Mucosa of stomach (tissue), 1 donor: ENCODE data around the gene SRRT.

ENCODE experiments used
- H3K27me3 ChIP-seq: one replicate; pipeline ENCODE4 v1.7.0; 2013; ENCODE audit warnings: mild to moderate bottlenecking, low read length; ENCODE audit not compliant: control insufficient read depth, insufficient read depth
- H3K36me3 ChIP-seq: one replicate; pipeline ENCODE4 v1.7.0; 2013; ENCODE audit warnings: low read length; ENCODE audit not compliant: control insufficient read depth, insufficient read depth
- H3K4me1 ChIP-seq: one replicate; pipeline ENCODE4 v1.7.0; 2013; ENCODE audit warnings: mild to moderate bottlenecking, low read length; ENCODE audit not compliant: control insufficient read depth, insufficient read depth
- H3K4me3 ChIP-seq: one replicate; pipeline ENCODE4 v1.7.0; 2013; ENCODE audit warnings: low read length
- H3K9ac ChIP-seq: one replicate; pipeline ENCODE4 v1.7.0; 2013; ENCODE audit warnings: mild to moderate bottlenecking, low read length, moderate library complexity
- H3K9me3 ChIP-seq: one replicate; pipeline ENCODE4 v1.7.0; 2013; ENCODE audit warnings: mild to moderate bottlenecking, low read length, moderate library complexity; ENCODE audit not compliant: control insufficient read depth
- donor health status: Pancreatic carcinoma.

The SRRT gene

GRCh38 chr7:100893910-100894721 is 19.2 kb downstream of the SRRT start:
- Histone ChIP-seq H3K27me3 (peaks cover 26% of the 10 kb centered on the region), H3K9ac (no peak overlapping the region), H3K4me1 (peaks cover 38% of the 10 kb centered on the region)

DNA sequence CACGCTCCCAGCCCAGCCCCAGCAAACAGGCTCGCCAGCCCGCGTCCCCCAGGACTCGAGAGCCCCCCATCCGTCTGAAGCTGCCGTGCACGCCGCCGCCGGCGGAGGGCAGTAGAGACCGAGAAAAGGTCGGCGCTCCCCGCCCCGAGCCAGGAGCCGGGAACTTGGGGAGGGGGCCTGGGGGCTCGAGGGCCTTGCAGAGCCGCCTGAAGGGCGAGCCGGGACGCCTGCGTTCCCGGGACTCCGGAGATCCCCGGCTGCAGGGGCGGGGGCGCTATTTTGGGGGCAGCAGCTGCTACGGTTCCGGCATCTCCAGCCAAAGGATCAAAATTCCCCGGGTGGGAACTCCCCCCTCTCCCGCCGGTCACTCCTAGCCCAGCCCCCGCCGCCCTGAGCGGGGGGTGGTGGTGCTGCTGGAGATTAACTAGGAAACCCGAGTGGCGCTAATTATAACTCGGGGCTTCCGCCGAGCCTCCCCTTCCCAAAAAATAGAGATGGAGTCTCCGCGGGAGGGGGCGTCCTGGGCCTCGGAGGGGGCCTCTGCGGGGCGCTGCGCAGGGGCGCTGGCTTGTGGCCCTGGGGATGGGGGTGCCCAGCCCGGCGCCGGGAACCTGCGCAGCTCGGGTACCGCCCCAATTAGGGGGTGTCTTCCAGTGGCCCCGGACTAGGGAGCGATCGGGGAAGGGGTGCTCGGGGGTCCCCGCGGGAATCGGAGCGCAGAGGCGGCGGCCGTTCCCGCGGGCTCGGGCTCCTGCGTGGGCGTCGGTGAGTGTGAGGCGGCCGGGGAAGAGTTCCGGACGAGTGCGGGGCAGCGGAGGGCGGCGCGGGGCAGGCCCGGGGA is 20.2 kb downstream of the SRRT start:
- Histone ChIP-seq H3K4me1 (peaks cover 36% of the 10 kb centered on the region), H3K9ac (peak overlapping the region; percentile 41), H3K27me3 (peaks cover 26% of the 10 kb centered on the region), H3K4me3 (no peak overlapping the region), H3K9me3 (no peaks in the 10 kb centered on the region), H3K36me3 (no peaks in the 10 kb centered on the region)

More at GRCh38 chr7:100893910-100894721, 19.2 kb downstream of the SRRT start:
- Histone ChIP-seq H3K9me3 (no peaks in the 10 kb centered on the region), H3K36me3 (no peaks in the 10 kb centered on the region), H3K4me3 (no peak overlapping the region)

DNA sequence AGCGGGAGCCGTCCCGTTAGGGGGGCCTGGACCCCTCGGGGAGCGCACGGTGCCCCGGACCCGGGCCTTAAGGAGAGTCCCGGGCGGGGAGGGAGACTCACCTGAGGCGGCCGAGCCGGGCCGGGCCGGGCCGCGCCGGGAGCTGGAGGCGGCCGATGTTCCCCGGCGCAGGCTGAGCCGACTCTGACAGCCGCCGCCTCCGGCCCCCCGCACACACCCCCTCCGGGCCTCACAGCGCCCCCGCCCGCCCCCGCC is 20.7 kb downstream of the SRRT start, which contains the start of gene ACHE:
ACHE (minus strand) TSS at position 188 of the 255 bp plus-strand sequence. CDS start 1,656 bp downstream, outside the sequence.
- peak within 1 kb of the TSS; percentile 41 for H3K9ac ChIP-seq

GRCh38 chr7:100895956-100896731 is 21.2 kb downstream of the SRRT start:
- H3K4me1 ChIP-seq: peaks cover 33% of the 10 kb centered on the region
- no peaks in the 10 kb centered on the region for H3K9me3 ChIP-seq
- no peaks in the 10 kb centered on the region for H3K36me3 ChIP-seq
- peak overlapping the region; percentile 15 for H3K4me3 ChIP-seq
- H3K9ac ChIP-seq: peak overlapping the region; percentile 2
- peaks cover 26% of the 10 kb centered on the region for H3K27me3 ChIP-seq

More for the DNA sequence above, 20.7 kb downstream of the SRRT start, which contains the start of gene ACHE:
- Histone ChIP-seq H3K36me3 (no peaks in the 10 kb centered on the region), H3K4me1 (peaks cover 31% of the 10 kb centered on the region), H3K4me3 (peak within 1 kb of the TSS; percentile 15), H3K27me3 (peaks cover 26% of the 10 kb centered on the region), H3K9me3 (no peaks in the 10 kb centered on the region)

DNA sequence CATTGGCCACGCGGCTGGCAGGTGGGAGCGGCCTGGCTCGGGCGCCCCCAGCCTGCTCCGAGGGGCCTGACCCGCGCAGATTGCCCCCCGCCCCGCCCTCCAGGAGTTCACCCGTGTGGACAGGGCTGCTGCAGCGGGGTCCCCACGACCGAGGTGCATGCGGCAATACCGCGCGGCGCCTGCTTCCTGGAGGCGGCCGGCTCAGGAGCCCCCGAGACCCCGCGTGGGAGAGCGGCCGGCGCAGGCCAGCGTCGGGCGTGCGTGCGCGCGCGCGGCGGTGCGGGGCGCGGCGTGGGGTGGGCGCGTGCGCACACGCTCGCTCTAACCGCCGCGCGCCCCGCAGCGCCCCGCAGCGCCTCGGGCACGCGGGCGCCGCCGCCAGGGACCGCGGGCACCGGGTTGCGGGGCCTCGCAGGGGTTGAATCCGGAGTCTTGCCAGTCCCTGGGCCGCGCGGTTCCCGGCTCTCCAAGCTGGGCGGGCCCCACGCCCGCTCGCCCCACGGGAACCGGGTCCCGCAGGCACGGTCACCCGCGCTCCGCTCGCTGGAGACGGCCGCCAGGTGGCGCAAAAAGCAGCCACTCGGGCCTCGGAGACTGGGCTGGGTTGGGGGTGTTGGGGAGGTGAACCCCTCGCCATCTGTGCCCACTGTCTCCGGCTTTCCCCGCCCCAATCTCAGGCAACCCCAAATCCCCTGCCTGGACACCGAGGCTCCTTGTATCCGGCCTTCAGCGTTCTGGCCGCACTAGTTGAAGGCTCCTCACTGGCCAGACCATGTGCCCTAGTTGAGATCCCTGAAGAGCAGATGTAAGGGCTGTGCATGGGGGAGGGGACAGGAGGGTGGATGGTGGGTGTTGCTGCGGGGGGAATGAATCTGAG is 22.1 kb downstream of the SRRT start:
- no peaks in the 10 kb centered on the region for H3K9me3 ChIP-seq
- H3K4me1 ChIP-seq: peaks cover 35% of the 10 kb centered on the region
- H3K27me3 ChIP-seq: peaks cover 26% of the 10 kb centered on the region
- H3K36me3 ChIP-seq: no peaks in the 10 kb centered on the region
- H3K4me3 ChIP-seq: no peak overlapping the region
- H3K9ac ChIP-seq: peak overlapping the region; percentile 2

DNA sequence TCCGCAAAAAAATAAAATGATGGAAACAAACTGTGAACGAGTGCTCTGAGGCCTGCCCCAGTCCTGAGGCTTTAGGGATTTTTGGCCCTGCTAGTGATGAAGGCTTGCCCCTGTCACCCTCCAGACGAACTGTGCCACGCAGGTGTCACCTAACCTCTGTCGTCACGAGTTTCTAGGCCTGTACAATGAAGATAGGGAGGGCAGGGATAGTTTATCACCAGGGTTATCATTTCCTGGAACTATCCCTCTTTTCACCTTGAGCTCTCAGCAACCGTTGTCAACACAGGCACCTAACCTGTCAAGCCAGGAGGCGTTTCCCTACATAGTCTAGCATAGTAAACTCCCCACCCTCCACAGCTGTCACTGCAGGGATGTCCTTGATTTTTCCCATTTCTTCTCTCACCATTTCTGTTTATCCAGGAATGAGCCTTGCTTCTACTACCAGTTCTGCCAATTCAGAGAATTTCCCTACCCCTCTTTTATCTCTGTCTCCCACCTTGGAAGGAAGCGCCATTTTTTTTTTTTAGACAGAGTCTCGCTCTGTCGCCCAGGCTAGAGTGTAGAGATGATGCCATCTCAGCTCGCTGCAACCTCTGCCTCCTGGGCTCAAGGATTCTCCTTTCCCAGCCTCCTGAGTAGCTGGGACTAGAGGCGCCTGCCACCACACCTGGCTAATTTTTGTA is 23.0 kb downstream of the SRRT start:
- Histone ChIP-seq H3K9ac (no peak overlapping the region), H3K9me3 (no peaks in the 10 kb centered on the region), H3K27me3 (peaks cover 24% of the 10 kb centered on the region), H3K4me3 (no peak overlapping the region), H3K36me3 (no peaks in the 10 kb centered on the region), H3K4me1 (peaks cover 45% of the 10 kb centered on the region)

DNA sequence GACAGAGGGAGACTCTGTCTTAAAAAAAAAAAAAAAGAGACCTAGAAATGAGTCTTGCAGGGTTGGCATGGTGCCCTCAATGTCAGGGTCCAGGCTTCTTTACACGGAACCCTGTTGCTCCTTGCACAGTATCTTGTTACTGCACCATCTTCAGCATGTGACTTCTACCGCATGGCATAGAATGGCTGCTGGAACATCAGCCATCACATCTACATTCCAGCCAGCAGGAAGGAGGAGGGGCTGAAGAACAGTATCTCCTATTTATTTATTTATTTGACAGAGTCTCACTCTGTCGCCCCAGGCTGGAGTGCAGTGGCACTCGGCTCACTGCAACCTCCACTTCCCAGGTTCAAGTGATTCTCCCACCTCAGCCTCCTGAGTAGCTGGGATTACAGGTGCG is 24.5 kb downstream of the SRRT start:
- Histone ChIP-seq H3K36me3 (no peaks in the 10 kb centered on the region), H3K4me3 (no peak overlapping the region), H3K27me3 (peaks cover 19% of the 10 kb centered on the region), H3K9me3 (no peaks in the 10 kb centered on the region), H3K4me1 (peaks cover 46% of the 10 kb centered on the region), H3K9ac (no peak overlapping the region)

- H3K36me3 ChIP-seq: no peaks in the 10 kb centered on the region
- H3K4me1 ChIP-seq: peaks cover 35% of the 10 kb centered on the region
- no peak overlapping the region for H3K9ac ChIP-seq
- no peaks in the 10 kb centered on the region for H3K9me3 ChIP-seq
- H3K27me3 ChIP-seq: peaks cover 7% of the 10 kb centered on the region
- no peak overlapping the region for H3K4me3 ChIP-seq
These were observed 26.1 kb downstream of the SRRT start for GRCh38 chr7:100900978-100901377.

DNA sequence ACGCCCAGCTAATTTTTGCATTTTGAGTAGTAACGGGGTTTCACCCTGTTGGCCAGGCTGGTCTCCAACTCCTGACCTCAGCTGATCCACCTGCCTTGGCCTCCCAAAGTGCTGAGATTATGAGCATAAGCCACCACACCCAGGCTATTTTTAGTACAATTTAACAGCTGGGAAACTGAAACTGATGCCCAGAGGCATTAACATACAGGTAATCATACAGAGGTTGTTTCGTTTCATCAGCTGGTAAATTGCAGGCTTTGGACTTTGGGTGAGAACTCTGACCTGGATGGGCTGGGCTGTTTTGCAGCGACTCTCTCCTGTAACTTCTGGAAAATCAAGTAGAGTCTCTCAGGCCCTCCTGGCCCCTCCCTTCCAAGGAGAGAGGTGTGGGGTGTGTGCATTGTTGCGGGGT is 27.0 kb downstream of the SRRT start:
- Histone ChIP-seq H3K9me3 (no peaks in the 10 kb centered on the region), H3K4me3 (no peak overlapping the region), H3K4me1 (peaks cover 29% of the 10 kb centered on the region), H3K9ac (no peak overlapping the region), H3K36me3 (no peaks in the 10 kb centered on the region), H3K27me3 (no peaks in the 10 kb centered on the region)

DNA sequence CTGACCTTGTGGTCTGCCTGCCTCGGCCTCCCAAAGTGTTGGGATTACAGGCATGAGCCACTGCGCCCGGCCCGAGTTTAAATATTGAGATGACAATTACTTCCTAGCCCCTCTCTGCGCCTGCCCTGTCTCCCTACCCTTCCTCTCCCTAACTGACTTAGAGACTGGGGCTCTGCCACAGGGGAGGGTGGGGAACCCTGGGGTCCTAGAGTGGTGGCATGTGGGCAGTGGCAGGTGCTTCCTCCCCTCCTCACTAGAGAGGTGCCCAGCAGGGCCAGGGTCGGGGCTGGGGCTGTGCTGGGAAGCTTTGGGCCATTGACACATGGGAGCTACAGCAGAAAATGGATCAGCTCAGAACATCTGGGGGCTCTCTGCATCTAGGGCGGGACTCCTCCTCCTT is 27.7 kb downstream of the SRRT start:
- Histone ChIP-seq H3K4me3 (no peak overlapping the region), H3K4me1 (peaks cover 23% of the 10 kb centered on the region), H3K9me3 (no peaks in the 10 kb centered on the region), H3K36me3 (no peaks in the 10 kb centered on the region), H3K9ac (peak overlapping the region; percentile 53), H3K27me3 (no peaks in the 10 kb centered on the region)

GRCh38 chr7:100908512-100908911 is 33.6 kb downstream of the SRRT start:
- H3K4me3 ChIP-seq: no peak overlapping the region

More at GRCh38 chr7:100908512-100908911, 33.6 kb downstream of the SRRT start:
- Histone ChIP-seq H3K4me1 (peaks cover 18% of the 10 kb centered on the region), H3K9me3 (no peaks in the 10 kb centered on the region), H3K36me3 (no peaks in the 10 kb centered on the region), H3K9ac (no peak overlapping the region), H3K27me3 (no peaks in the 10 kb centered on the region)
